ENCODE measurements around the gene FIBCD1.

GRCh38 chr9:130954317-130954716 lies 15.3 kb upstream of the FIBCD1 start:
- TF ChIP-seq SP1 (CRISPR knock-in tag; IDR thresholded peaks at IDR 0.05) (no peak), FOS (IDR thresholded peaks at IDR 0.05; ENCODE audit: extremely low read depth, insufficient read length) (no peak), ZNF766 (CRISPR knock-in tag; conservative IDR thresholded peaks at IDR 0.05) (no peak), E2F1 (CRISPR knock-in tag; IDR thresholded peaks at IDR 0.05) (no peak), MAX (CRISPR knock-in tag; IDR thresholded peaks at IDR 0.05) (no peak), EP300 (IDR thresholded peaks at IDR 0.05; ENCODE audit: low read length) (no peak), GMEB1 (CRISPR knock-in tag; IDR thresholded peaks at IDR 0.05) (no peak), TAF1 (IDR thresholded peaks at IDR 0.05; ENCODE audit: control insufficient read depth, extremely low read depth, insufficient read depth, low read length, severe bottlenecking) (no peak), FOXJ2 (tag; IDR thresholded peaks at IDR 0.05) (no peak), HDAC6 (IDR thresholded peaks at IDR 0.05; ENCODE audit: low read depth, low read length) (no peak)

Data from K562 (cell line).